ENCODE data around the gene GOLGA7B. TPM values are rescaled to one million over a fixed set of nuclear protein-coding genes. Genes with fewer than 3 reads are reported as not detected.

GOLGA7B gene
- polyA plus RNA-seq, 2 donors, result 1.7 to 2.2 TPM

- WGBS, 2 donors, result 71 to 76% methylated on average over 6 of the region's 6 CpGs
- Histone ChIP-seq H3K27me3 (ENCODE audit: control insufficient read depth in 1 of 2, insufficient read depth in 2 of 2, low read length in 2 of 2) (no peaks in the 10 kb centered on the region), H3K4me1 (ENCODE audit: control insufficient read depth in 2 of 2, insufficient read depth in 2 of 2, low read length in 1 of 2) (peaks cover 0 to under 1% of the 10 kb centered on the region in 2 donors), H3K9me3 (ENCODE audit: control insufficient read depth in 2 of 2, insufficient read depth in 1 of 2, low read depth in 1 of 2, low read length in 1 of 2) (no peaks in the 10 kb centered on the region), H3K4me3 (ENCODE audit: low read depth in 1 of 2, low read length in 2 of 2) (no peak overlapping the region), H3K36me3 (ENCODE audit: control insufficient read depth in 2 of 2, insufficient read depth in 2 of 2, low read length in 1 of 2) (peaks cover 0 to under 1% of the 10 kb centered on the region in 2 donors), H3K27ac (ENCODE audit: low read depth in 2 of 2, low read length in 1 of 2) (no peak overlapping the region)
Observed at GRCh38 chr10:97887399-97887798, 37.8 kb downstream of the GOLGA7B start.

- Histone ChIP-seq H3K27ac (ENCODE audit: low read depth in 2 of 2, low read length in 1 of 2) (no peak overlapping the region), H3K4me1 (ENCODE audit: control insufficient read depth in 2 of 2, insufficient read depth in 2 of 2, low read length in 1 of 2) (no peaks in the 10 kb centered on the region), H3K4me3 (ENCODE audit: low read depth in 1 of 2, low read length in 2 of 2) (no peak overlapping the region), H3K36me3 (ENCODE audit: control insufficient read depth in 2 of 2, insufficient read depth in 2 of 2, low read length in 1 of 2) (no peaks in the 10 kb centered on the region), H3K27me3 (ENCODE audit: control insufficient read depth in 1 of 2, insufficient read depth in 2 of 2, low read length in 2 of 2) (no peaks in the 10 kb centered on the region), H3K9me3 (ENCODE audit: control insufficient read depth in 2 of 2, insufficient read depth in 1 of 2, low read depth in 1 of 2, low read length in 1 of 2) (no peaks in the 10 kb centered on the region)
- 91 to 93% methylated on average over 7 of the region's 7 CpGs for WGBS, 2 donors
Observed at GRCh38 chr10:97888134-97888533, 38.5 kb downstream of the GOLGA7B start.

- Histone ChIP-seq H3K27ac (ENCODE audit: low read depth in 2 of 2, low read length in 1 of 2) (peak overlapping the region; percentile 42 to 43), H3K9me3 (ENCODE audit: control insufficient read depth in 2 of 2, insufficient read depth in 1 of 2, low read depth in 1 of 2, low read length in 1 of 2) (no peaks in the 10 kb centered on the region), H3K4me1 (ENCODE audit: control insufficient read depth in 2 of 2, insufficient read depth in 2 of 2, low read length in 1 of 2) (no peaks in the 10 kb centered on the region), H3K27me3 (ENCODE audit: control insufficient read depth in 1 of 2, insufficient read depth in 2 of 2, low read length in 2 of 2) (no peaks in the 10 kb centered on the region), H3K4me3 (ENCODE audit: low read depth in 1 of 2, low read length in 2 of 2) (no peak overlapping the region), H3K36me3 (ENCODE audit: control insufficient read depth in 2 of 2, insufficient read depth in 2 of 2, low read length in 1 of 2) (no peaks in the 10 kb centered on the region)
- WGBS, 2 donors, result 36 to 42% methylated on average over 11 to 12 of the region's 12 CpGs
Observed at GRCh38 chr10:97888641-97889262, 39.1 kb downstream of the GOLGA7B start.

- WGBS, 2 donors, result 44 to 50% methylated on average over 18 of the region's 18 CpGs
Observed at GRCh38 chr10:97889461-97890265, 40.0 kb downstream of the GOLGA7B start.

GRCh38 chr10:97891497-97892167 lies 42.0 kb downstream of the GOLGA7B start:
- no peaks in the 10 kb centered on the region for H3K27me3 ChIP-seq (ENCODE audit: control insufficient read depth in 1 of 2, insufficient read depth in 2 of 2, low read length in 2 of 2)
- peaks cover 0 to 3% of the 10 kb centered on the region in 2 donors for H3K4me1 ChIP-seq (ENCODE audit: control insufficient read depth in 2 of 2, insufficient read depth in 2 of 2, low read length in 1 of 2)
- 77 to 83% methylated on average over 17 of the region's 17 CpGs for WGBS, 2 donors
- H3K36me3 ChIP-seq (ENCODE audit: control insufficient read depth in 2 of 2, insufficient read depth in 2 of 2, low read length in 1 of 2), result no peaks in the 10 kb centered on the region
- no peaks in the 10 kb centered on the region for H3K9me3 ChIP-seq (ENCODE audit: control insufficient read depth in 2 of 2, insufficient read depth in 1 of 2, low read depth in 1 of 2, low read length in 1 of 2)
- no peak overlapping the region for H3K4me3 ChIP-seq (ENCODE audit: low read depth in 1 of 2, low read length in 2 of 2)
- H3K27ac ChIP-seq (ENCODE audit: low read depth in 2 of 2, low read length in 1 of 2), result no peak overlapping the region

More at GRCh38 chr10:97889461-97890265, 40.0 kb downstream of the GOLGA7B start:
- Histone ChIP-seq H3K9me3 (ENCODE audit: control insufficient read depth in 2 of 2, insufficient read depth in 1 of 2, low read depth in 1 of 2, low read length in 1 of 2) (no peaks in the 10 kb centered on the region), H3K4me1 (ENCODE audit: control insufficient read depth in 2 of 2, insufficient read depth in 2 of 2, low read length in 1 of 2) (no peaks in the 10 kb centered on the region), H3K27me3 (ENCODE audit: control insufficient read depth in 1 of 2, insufficient read depth in 2 of 2, low read length in 2 of 2) (no peaks in the 10 kb centered on the region), H3K36me3 (ENCODE audit: control insufficient read depth in 2 of 2, insufficient read depth in 2 of 2, low read length in 1 of 2) (no peaks in the 10 kb centered on the region), H3K4me3 (ENCODE audit: low read depth in 1 of 2, low read length in 2 of 2) (no peak overlapping the region), H3K27ac (ENCODE audit: low read depth in 2 of 2, low read length in 1 of 2) (peak overlapping the region; percentile 42 to 43)

GRCh38 chr10:97892506-97892905 lies 42.9 kb downstream of the GOLGA7B start:
- WGBS, 2 donors, result 86 to 88% methylated on average over 2 of the region's 2 CpGs
- no peaks in the 10 kb centered on the region for H3K27me3 ChIP-seq (ENCODE audit: control insufficient read depth in 1 of 2, insufficient read depth in 2 of 2, low read length in 2 of 2)
- H3K27ac ChIP-seq (ENCODE audit: low read depth in 2 of 2, low read length in 1 of 2), result no peak overlapping the region
- peaks cover 0 to 3% of the 10 kb centered on the region in 2 donors for H3K4me1 ChIP-seq (ENCODE audit: control insufficient read depth in 2 of 2, insufficient read depth in 2 of 2, low read length in 1 of 2)
- no peaks in the 10 kb centered on the region for H3K36me3 ChIP-seq (ENCODE audit: control insufficient read depth in 2 of 2, insufficient read depth in 2 of 2, low read length in 1 of 2)
- H3K9me3 ChIP-seq (ENCODE audit: control insufficient read depth in 2 of 2, insufficient read depth in 1 of 2, low read depth in 1 of 2, low read length in 1 of 2), result no peaks in the 10 kb centered on the region
- no peak overlapping the region for H3K4me3 ChIP-seq (ENCODE audit: low read depth in 1 of 2, low read length in 2 of 2)

- Histone ChIP-seq H3K36me3 (ENCODE audit: control insufficient read depth in 2 of 2, insufficient read depth in 2 of 2, low read length in 1 of 2) (no peaks in the 10 kb centered on the region), H3K4me3 (ENCODE audit: low read depth in 1 of 2, low read length in 2 of 2) (no peak overlapping the region), H3K27me3 (ENCODE audit: control insufficient read depth in 1 of 2, insufficient read depth in 2 of 2, low read length in 2 of 2) (no peaks in the 10 kb centered on the region), H3K27ac (ENCODE audit: low read depth in 2 of 2, low read length in 1 of 2) (no peak overlapping the region), H3K4me1 (ENCODE audit: control insufficient read depth in 2 of 2, insufficient read depth in 2 of 2, low read length in 1 of 2) (peaks cover 0 to 3% of the 10 kb centered on the region in 2 donors), H3K9me3 (ENCODE audit: control insufficient read depth in 2 of 2, insufficient read depth in 1 of 2, low read depth in 1 of 2, low read length in 1 of 2) (no peaks in the 10 kb centered on the region)
- 77 to 86% methylated on average over 2 of the region's 2 CpGs for WGBS, 2 donors
Observed at GRCh38 chr10:97892939-97893338, 43.3 kb downstream of the GOLGA7B start.

GRCh38 chr10:97894092-97894491 lies 44.4 kb downstream of the GOLGA7B start:
- H3K4me1 ChIP-seq (ENCODE audit: control insufficient read depth in 2 of 2, insufficient read depth in 2 of 2, low read length in 1 of 2), result peaks cover 2 to 3% of the 10 kb centered on the region in 2 donors
- 73 to 77% methylated on average over 3 of the region's 3 CpGs for WGBS, 2 donors

GRCh38 chr10:97895084-97895483 lies 45.4 kb downstream of the GOLGA7B start:
- Histone ChIP-seq H3K36me3 (ENCODE audit: control insufficient read depth in 2 of 2, insufficient read depth in 2 of 2, low read length in 1 of 2) (no peaks in the 10 kb centered on the region), H3K27ac (ENCODE audit: low read depth in 2 of 2, low read length in 1 of 2) (no peak overlapping the region), H3K27me3 (ENCODE audit: control insufficient read depth in 1 of 2, insufficient read depth in 2 of 2, low read length in 2 of 2) (no peaks in the 10 kb centered on the region), H3K4me3 (ENCODE audit: low read depth in 1 of 2, low read length in 2 of 2) (no peak overlapping the region), H3K9me3 (ENCODE audit: control insufficient read depth in 2 of 2, insufficient read depth in 1 of 2, low read depth in 1 of 2, low read length in 1 of 2) (no peaks in the 10 kb centered on the region), H3K4me1 (ENCODE audit: control insufficient read depth in 2 of 2, insufficient read depth in 2 of 2, low read length in 1 of 2) (peaks cover 2 to 3% of the 10 kb centered on the region in 2 donors)
- 90 to 91% methylated on average over 13 of the region's 13 CpGs for WGBS, 2 donors

More at GRCh38 chr10:97894092-97894491, 44.4 kb downstream of the GOLGA7B start:
- H3K9me3 ChIP-seq (ENCODE audit: control insufficient read depth in 2 of 2, insufficient read depth in 1 of 2, low read depth in 1 of 2, low read length in 1 of 2), result no peaks in the 10 kb centered on the region
- no peaks in the 10 kb centered on the region for H3K27me3 ChIP-seq (ENCODE audit: control insufficient read depth in 1 of 2, insufficient read depth in 2 of 2, low read length in 2 of 2)
- no peaks in the 10 kb centered on the region for H3K36me3 ChIP-seq (ENCODE audit: control insufficient read depth in 2 of 2, insufficient read depth in 2 of 2, low read length in 1 of 2)
- H3K27ac ChIP-seq (ENCODE audit: low read depth in 2 of 2, low read length in 1 of 2), result no peak overlapping the region
- no peak overlapping the region for H3K4me3 ChIP-seq (ENCODE audit: low read depth in 1 of 2, low read length in 2 of 2)
